Right cardiac atrium (tissue), 5 donors: ENCODE measurements around the gene MAPKAPK3. TPM values are rescaled to one million over a fixed set of nuclear protein-coding genes. Genes with fewer than 3 reads are reported as not detected.

Source experiments
- microRNA-seq, 2 donors: library from miRNA; unstranded; fragments of <30 nt; microRNA quantifications; one replicate each; pipeline ENCODE4 v1.2.0, GENCODE V29; 2020 to 2021
- polyA plus RNA-seq: library from polyadenylated mRNA; stranded (reverse); fragments of 200-250 nt; gene quantifications from one replicate; pipeline ENCODE4 v1.2.3, GENCODE V29; 2013
- total RNA-seq, 4 donors: library from RNA; stranded (reverse); fragmentation: NEBNext Ultra II Directional; extraction: Animal tissue kit (Norgen Biotek cat#: 25700); gene quantifications; one replicate each; pipeline ENCODE4 v1.2.1, GENCODE V29; 2021
- donor health status: healthy with polysubstance abuse.
- donor health status: DM: no; HTN: yes; CAD: no.
- donor health status: DM: no; HTN: no; CAD: no.
- donor health status: DM: no; HTN: yes; CAD: no; lungs with severe emphysema.
- donor health status: DM: yes; HTN: yes; CAD: no.

Gene MAPKAPK3
- total and polyA plus RNA-seq, 5 donors, result 167 to 260 (median 224) TPM

Small RNA genes within 50 kb of the gene (microRNA-seq; reads per million reads assigned to microRNA genes)
- 3.2 to 8.0 reads per million in 2 donors for gene MIR4787

Other genes with a start within 250 kb of the MAPKAPK3 start
- 10 to 100 TPM in 3 of 4 donors, 1 to 10 TPM in 1; 8.7 to 56.1 (median 40.9) TPM for gene CACNA2D2, start 113.5 kb upstream of the MAPKAPK3 start, total RNA-seq
- gene CACNA2D2, start 113.5 kb upstream of the MAPKAPK3 start, polyA plus RNA-seq, result 25.7 TPM
- gene C3orf18, start 49.4 kb upstream of the MAPKAPK3 start, total RNA-seq, result 10 to 100 TPM; 27.2 to 44.2 (median 40.6) TPM
- gene C3orf18, start 49.4 kb upstream of the MAPKAPK3 start, polyA plus RNA-seq, result 29.5 TPM
- gene HEMK1, start 47.6 kb upstream of the MAPKAPK3 start, total RNA-seq, result 10 to 100 TPM; 14.0 to 18.3 (median 15.8) TPM
- gene HEMK1, start 47.6 kb upstream of the MAPKAPK3 start, polyA plus RNA-seq, result 16.6 TPM
- gene CISH, start 5.4 kb upstream of the MAPKAPK3 start, total RNA-seq, result 10 to 100 TPM in 3 of 4 donors, 1 to 10 TPM in 1; 9.1 to 27.8 (median 11.2) TPM
- gene CISH, start 5.4 kb upstream of the MAPKAPK3 start, polyA plus RNA-seq, result 8.0 TPM
- gene DOCK3, start 57.8 kb downstream of the MAPKAPK3 start, total RNA-seq, result 1 to 10 TPM; 4.1 to 5.2 (median 4.6) TPM
- gene DOCK3, start 57.8 kb downstream of the MAPKAPK3 start, polyA plus RNA-seq, result 1.9 TPM